Tibial nerve (tissue), 4 donors: ENCODE results near the gene SPOCK1. TPM values are rescaled to one million over a fixed set of nuclear protein-coding genes. Genes with fewer than 3 reads are reported as not detected.

Source experiments
- DNase-seq, 2 donors: peaks; one replicate each; pipeline ENCODE4 v3.0.0-alpha.2; 2019; ENCODE audit warnings: low spot score in 2 of 2
- H3K27ac ChIP-seq, 4 donors: fragments of 200-600 bp; sonication (generic) in 3 of 4; one replicate each; pipeline ENCODE4 v1.5.1; 2017 to 2019; ENCODE audit warnings: mild to moderate bottlenecking in 1 of 4
- H3K27me3 ChIP-seq, 2 donors: fragments of 200-600 bp; sonication (generic) in 1 of 2; one replicate each; pipeline versions ENCODE4 v1.5.1 to v1.6.0; 2017 to 2019
- H3K36me3 ChIP-seq, 3 donors: fragments of 200-600 bp; sonication (generic); one replicate each; pipeline ENCODE4 v1.5.1; 2018 to 2019
- H3K4me1 ChIP-seq, 4 donors: fragments of 200-600 bp; sonication (generic) in 3 of 4; one replicate each; pipeline ENCODE4 v1.5.1; 2017 to 2019
- H3K4me3 ChIP-seq, 4 donors: fragments of 200-600 bp; sonication (generic) in 3 of 4; one replicate each; pipeline ENCODE4 v1.5.1; 2017 to 2019; ENCODE audit warnings: mild to moderate bottlenecking in 1 of 4, moderate library complexity in 1 of 4
- H3K9me3 ChIP-seq, 4 donors: fragments of 200-600 bp; sonication (generic) in 3 of 4; one replicate each; pipeline ENCODE4 v1.5.1; 2017 to 2019
- CTCF ChIP-seq, 5 experiments: fragments of 200-600 bp in 3 of 5; fragments of 450-650 bp in 2 of 5; sonication (generic) in 3 of 5; IDR thresholded peaks; one replicate each; pipeline ENCODE4 v1.5.1; 2016 to 2019; ENCODE audit warnings: antibody characterized with exemption in 5 of 5, mild to moderate bottlenecking in 3 of 5, moderate library complexity in 2 of 5
- EP300 ChIP-seq, 2 donors: sonication (generic); formaldehyde crosslinking; IDR thresholded peaks; one replicate each; pipeline ENCODE4 v1.6.1; 2017; ENCODE audit warnings: antibody characterized with exemption in 2 of 2, mild to moderate bottlenecking in 1 of 2
- POLR2A ChIP-seq, 2 donors: fragments of 450-650 bp; IDR thresholded peaks; one replicate each; pipeline ENCODE4 v1.6.1; 2017; ENCODE audit warnings: antibody characterized with exemption in 2 of 2, mild to moderate bottlenecking in 2 of 2, moderate library complexity in 2 of 2
- WGBS, 2 donors: methylation state at CpG; one replicate each; pipeline ENCODE4 v1.1.5; 2018; 5-methylcytosine and 5-hydroxymethylcytosine counted together
- total RNA-seq, 4 donors: library from RNA; depleted of rRNA; stranded (reverse); fragments of >200 nt; gene quantifications; one replicate each; pipeline ENCODE4 v1.1.0, GENCODE V29; 2016

SPOCK1 gene
- total RNA-seq, 4 donors from 2014 or later: 39.8 to 119 (median 73.1) TPM

GRCh38 chr5:137403869-137404268, 95.3 kb downstream of the SPOCK1 start:
- H3K4me3 ChIP-seq: no peak overlapping the region
- TF ChIP-seq POLR2A (IDR thresholded peaks at IDR 0.05): no peak
- no peak for TF ChIP-seq CTCF (IDR thresholded peaks at IDR 0.05)
- TF ChIP-seq EP300 (IDR thresholded peaks at IDR 0.05): no peak
- H3K36me3 ChIP-seq: no peaks in the 10 kb centered on the region
- no peak overlapping the region for H3K27ac ChIP-seq
- H3K27me3 ChIP-seq: no peaks in the 10 kb centered on the region
- no peak for DNase-seq
- H3K9me3 ChIP-seq: no peaks in the 10 kb centered on the region
- H3K4me1 ChIP-seq: no peaks in the 10 kb centered on the region
- 87 to 92% methylated on average over 8 of the region's 8 CpGs for WGBS, 2 donors

GRCh38 chr5:137402436-137403187, 96.5 kb downstream of the SPOCK1 start:
- Histone ChIP-seq H3K27ac (no peak overlapping the region), H3K9me3 (no peaks in the 10 kb centered on the region), H3K27me3 (no peaks in the 10 kb centered on the region), H3K4me1 (no peaks in the 10 kb centered on the region), H3K4me3 (no peak overlapping the region), H3K36me3 (no peaks in the 10 kb centered on the region)
- DNase-seq: no peak
- TF ChIP-seq POLR2A (IDR thresholded peaks at IDR 0.05) (no peak), CTCF (IDR thresholded peaks at IDR 0.05) (no peak), EP300 (IDR thresholded peaks at IDR 0.05) (no peak)
- WGBS, 2 donors: 65 to 76% methylated on average over 5 of the region's 5 CpGs

GRCh38 chr5:137401946-137402345, 97.2 kb downstream of the SPOCK1 start:
- H3K27ac ChIP-seq: no peak overlapping the region
- no peaks in the 10 kb centered on the region for H3K4me1 ChIP-seq
- TF ChIP-seq CTCF (IDR thresholded peaks at IDR 0.05): no peak
- no peak for TF ChIP-seq POLR2A (IDR thresholded peaks at IDR 0.05)
- no peak for TF ChIP-seq EP300 (IDR thresholded peaks at IDR 0.05)
- DNase-seq: no peak
- H3K9me3 ChIP-seq: no peaks in the 10 kb centered on the region
- 72% methylated on average over 2 of the region's 2 CpGs for WGBS, 2 donors
- H3K36me3 ChIP-seq: no peaks in the 10 kb centered on the region
- H3K4me3 ChIP-seq: no peak overlapping the region
- H3K27me3 ChIP-seq: no peaks in the 10 kb centered on the region

GRCh38 chr5:137400571-137400970, 98.6 kb downstream of the SPOCK1 start:
- Histone ChIP-seq H3K27ac (no peak overlapping the region), H3K27me3 (no peaks in the 10 kb centered on the region), H3K9me3 (no peaks in the 10 kb centered on the region), H3K36me3 (no peaks in the 10 kb centered on the region), H3K4me1 (no peaks in the 10 kb centered on the region), H3K4me3 (no peak overlapping the region)
- no peak for DNase-seq
- WGBS, 2 donors: 80 to 86% methylated on average over 5 of the region's 5 CpGs
- no peak for TF ChIP-seq EP300 (IDR thresholded peaks at IDR 0.05)
- no peak for TF ChIP-seq POLR2A (IDR thresholded peaks at IDR 0.05)
- TF ChIP-seq CTCF (IDR thresholded peaks at IDR 0.05): no peak

- Histone ChIP-seq H3K36me3 (no peaks in the 10 kb centered on the region), H3K9me3 (no peaks in the 10 kb centered on the region), H3K4me3 (no peak overlapping the region), H3K27ac (no peak overlapping the region), H3K4me1 (no peaks in the 10 kb centered on the region), H3K27me3 (no peaks in the 10 kb centered on the region)
- 79 to 83% methylated on average over 3 of the region's 3 CpGs for WGBS, 2 donors
- TF ChIP-seq POLR2A (IDR thresholded peaks at IDR 0.05) (no peak), EP300 (IDR thresholded peaks at IDR 0.05) (no peak), CTCF (IDR thresholded peaks at IDR 0.05) (no peak)
- no peak for DNase-seq
These were observed 99.2 kb downstream of the SPOCK1 start for GRCh38 chr5:137399911-137400310.
